Gastroesophageal sphincter (tissue), 3 donors: Measurements from ENCODE around the gene KAT6B.

ENCODE experiments used
- EP300 ChIP-seq: sonication (generic); formaldehyde crosslinking; IDR thresholded peaks from one replicate; pipeline ENCODE4 v1.6.1; 2017; ENCODE audit warnings: antibody characterized with exemption, mild to moderate bottlenecking
- POLR2A ChIP-seq, 2 donors: fragments of 450-650 bp; IDR thresholded peaks; one replicate each; pipeline ENCODE4 v1.6.1; 2017; ENCODE audit warnings: antibody characterized with exemption in 2 of 2, mild to moderate bottlenecking in 2 of 2, moderate library complexity in 1 of 2
- POLR2AphosphoS5 ChIP-seq: sonication (generic); formaldehyde crosslinking; IDR thresholded peaks from one replicate; pipeline ENCODE4 v1.6.1; 2017; ENCODE audit warnings: antibody characterized with exemption
- TF ChIP-seq, protein P1 (sequence below), 4 experiments: fragments of 200-600 bp in 2 of 4; fragments of 450-650 bp in 2 of 4; sonication (generic) in 1 of 4; IDR thresholded peaks; one replicate each; pipeline ENCODE4 v1.5.1; 2017 to 2019; ENCODE audit warnings: antibody characterized with exemption in 4 of 4, mild to moderate bottlenecking in 2 of 4, moderate library complexity in 2 of 4

DNA sequence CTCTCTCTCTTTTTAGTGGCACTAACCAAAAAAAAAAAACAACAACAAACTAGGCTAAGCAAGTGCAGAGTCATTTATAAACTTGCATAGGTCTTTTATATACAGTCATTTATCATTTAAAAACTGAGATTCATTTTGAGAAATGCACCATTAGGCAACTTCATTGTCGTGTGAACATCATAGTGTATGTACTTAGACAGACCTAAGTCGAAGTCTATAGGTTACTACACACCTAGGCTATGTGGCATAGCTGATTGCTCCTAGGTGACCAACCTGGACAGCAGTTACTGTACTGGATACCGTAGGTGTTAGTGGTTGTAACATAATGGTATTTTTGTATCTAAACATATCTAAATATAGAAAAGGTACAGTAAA, 175.9 kb downstream of the KAT6B start:
- TF ChIP-seq, protein P1, sequence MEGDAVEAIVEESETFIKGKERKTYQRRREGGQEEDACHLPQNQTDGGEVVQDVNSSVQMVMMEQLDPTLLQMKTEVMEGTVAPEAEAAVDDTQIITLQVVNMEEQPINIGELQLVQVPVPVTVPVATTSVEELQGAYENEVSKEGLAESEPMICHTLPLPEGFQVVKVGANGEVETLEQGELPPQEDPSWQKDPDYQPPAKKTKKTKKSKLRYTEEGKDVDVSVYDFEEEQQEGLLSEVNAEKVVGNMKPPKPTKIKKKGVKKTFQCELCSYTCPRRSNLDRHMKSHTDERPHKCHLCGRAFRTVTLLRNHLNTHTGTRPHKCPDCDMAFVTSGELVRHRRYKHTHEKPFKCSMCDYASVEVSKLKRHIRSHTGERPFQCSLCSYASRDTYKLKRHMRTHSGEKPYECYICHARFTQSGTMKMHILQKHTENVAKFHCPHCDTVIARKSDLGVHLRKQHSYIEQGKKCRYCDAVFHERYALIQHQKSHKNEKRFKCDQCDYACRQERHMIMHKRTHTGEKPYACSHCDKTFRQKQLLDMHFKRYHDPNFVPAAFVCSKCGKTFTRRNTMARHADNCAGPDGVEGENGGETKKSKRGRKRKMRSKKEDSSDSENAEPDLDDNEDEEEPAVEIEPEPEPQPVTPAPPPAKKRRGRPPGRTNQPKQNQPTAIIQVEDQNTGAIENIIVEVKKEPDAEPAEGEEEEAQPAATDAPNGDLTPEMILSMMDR (IDR thresholded peaks at IDR 0.05), result no peak
- TF ChIP-seq EP300 (no peak), POLR2AphosphoS5 (no peak), POLR2A (IDR thresholded peaks at IDR 0.05) (no peak)
